Measurements from ENCODE around the gene CDC42EP5. TPM values are rescaled to one million over a fixed set of nuclear protein-coding genes. Genes with fewer than 3 reads are reported as not detected.
"Not testable (repeated sequence)": the region's sequence is repeated elsewhere in the genome, so short reads cannot be mapped to it uniquely, and the experiment has no call there.

Gene CDC42EP5
- total RNA-seq, 2 experiments from 2014 or later, result not detected

DNA sequence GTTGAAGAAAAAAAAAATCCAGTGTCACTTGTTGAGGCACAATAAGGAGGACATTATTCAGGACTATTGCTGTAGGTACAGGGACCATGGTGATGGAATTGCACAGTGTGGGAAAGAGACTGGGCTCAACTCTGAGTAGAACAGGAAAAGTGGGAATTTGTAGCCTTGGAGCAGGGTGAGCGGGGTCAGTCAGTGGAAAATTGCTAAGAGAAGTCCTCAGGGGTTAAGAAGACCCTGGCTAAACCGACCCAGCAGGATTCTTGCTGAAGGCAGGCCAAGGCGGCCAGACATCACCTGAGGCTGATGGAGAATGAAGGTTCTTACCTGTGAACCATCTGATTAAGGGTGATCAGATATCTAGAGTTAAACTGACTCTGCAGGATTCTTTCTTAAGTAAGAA, 42.1 kb upstream of the CDC42EP5 start:
- CTCF ChIA-PET (ENCODE audit: unreplicated experiment), result no interaction called here
- intact Hi-C loops (cut with micrococcal nuclease; ENCODE audit: unreplicated experiment), result no loop called here
- POLR2A ChIA-PET, result no interaction called here
- Histone ChIP-seq H3K9me2 (ENCODE audit: insufficient read depth, low read length) (no peaks in the 10 kb centered on the region), H3K4me2 (ENCODE audit: low read length) (no peak overlapping the region), H3K79me2 (ENCODE audit: insufficient read depth, low read depth, low read length) (no peaks in the 10 kb centered on the region), H4K20me1 (ENCODE audit: insufficient read depth, low read length) (no peaks in the 10 kb centered on the region), H3K4me3 (ENCODE audit: low read depth, low read length, poor library complexity, severe bottlenecking) (no peak overlapping the region), H3K9me3 (ENCODE audit: low read length) (no peaks in the 10 kb centered on the region), H3K4me1 (ENCODE audit: insufficient read depth, low read length, poor library complexity, severe bottlenecking) (no peaks in the 10 kb centered on the region), H3K27ac (ENCODE audit: low read depth, low read length, poor library complexity, severe bottlenecking) (no peak overlapping the region), H3K36me3 (ENCODE audit: insufficient read depth, low read length) (no peaks in the 10 kb centered on the region), H2AFZ (ENCODE audit: low read length) (no peak overlapping the region)
- no TSS peak for BruUV-seq (replicated peaks)
- TF ChIP-seq EZH2phosphoT487 (IDR thresholded peaks at IDR 0.05; ENCODE audit: borderline replicate concordance, low read depth, low read length), result no peak
- TF ChIP-seq, protein P1, sequence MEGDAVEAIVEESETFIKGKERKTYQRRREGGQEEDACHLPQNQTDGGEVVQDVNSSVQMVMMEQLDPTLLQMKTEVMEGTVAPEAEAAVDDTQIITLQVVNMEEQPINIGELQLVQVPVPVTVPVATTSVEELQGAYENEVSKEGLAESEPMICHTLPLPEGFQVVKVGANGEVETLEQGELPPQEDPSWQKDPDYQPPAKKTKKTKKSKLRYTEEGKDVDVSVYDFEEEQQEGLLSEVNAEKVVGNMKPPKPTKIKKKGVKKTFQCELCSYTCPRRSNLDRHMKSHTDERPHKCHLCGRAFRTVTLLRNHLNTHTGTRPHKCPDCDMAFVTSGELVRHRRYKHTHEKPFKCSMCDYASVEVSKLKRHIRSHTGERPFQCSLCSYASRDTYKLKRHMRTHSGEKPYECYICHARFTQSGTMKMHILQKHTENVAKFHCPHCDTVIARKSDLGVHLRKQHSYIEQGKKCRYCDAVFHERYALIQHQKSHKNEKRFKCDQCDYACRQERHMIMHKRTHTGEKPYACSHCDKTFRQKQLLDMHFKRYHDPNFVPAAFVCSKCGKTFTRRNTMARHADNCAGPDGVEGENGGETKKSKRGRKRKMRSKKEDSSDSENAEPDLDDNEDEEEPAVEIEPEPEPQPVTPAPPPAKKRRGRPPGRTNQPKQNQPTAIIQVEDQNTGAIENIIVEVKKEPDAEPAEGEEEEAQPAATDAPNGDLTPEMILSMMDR (conservative IDR thresholded peaks at IDR 0.05; ENCODE audit: low read length), result no peak
- no peak for DNase-seq (ENCODE audit: low spot score)

DNA sequence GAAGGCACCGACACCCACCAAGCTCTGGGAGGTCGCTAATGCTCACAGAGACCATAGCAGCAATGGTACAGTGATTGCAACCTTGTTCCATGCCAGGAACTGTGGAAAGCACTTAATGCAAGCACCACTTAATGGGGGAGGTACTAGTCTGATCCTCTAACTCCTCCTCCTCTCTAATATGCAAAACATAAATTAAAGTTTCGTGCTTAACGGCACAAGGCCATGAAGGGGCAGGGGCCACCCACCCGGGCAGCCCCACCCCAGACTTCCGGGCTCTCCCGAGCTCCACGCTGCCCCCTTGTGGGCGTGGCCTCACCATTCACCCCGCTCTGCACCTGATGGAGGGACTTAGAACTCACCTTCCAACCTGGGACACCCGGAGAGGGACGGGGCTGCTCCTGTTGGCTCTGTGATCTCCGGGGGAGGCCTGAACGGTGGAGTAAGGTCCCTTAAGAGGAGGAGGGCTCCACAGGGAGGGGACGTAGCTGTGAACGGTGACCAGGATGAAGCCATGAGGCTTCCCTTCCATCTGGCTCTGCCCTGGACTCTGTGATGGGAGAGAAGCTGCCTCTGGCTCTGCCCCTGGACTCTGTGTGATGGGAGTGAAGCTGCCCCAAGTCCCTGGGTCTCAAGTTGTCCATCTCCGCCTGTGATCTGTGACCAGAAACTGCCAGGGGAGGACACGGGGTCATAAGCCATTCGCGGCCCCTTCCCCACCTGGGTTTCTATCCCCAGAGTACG, 36.3 kb upstream of the CDC42EP5 start:
- H3K4me2 ChIP-seq (ENCODE audit: low read length); intact Hi-C loops (cut with micrococcal nuclease; ENCODE audit: unreplicated experiment): not testable (repeated sequence)

DNA sequence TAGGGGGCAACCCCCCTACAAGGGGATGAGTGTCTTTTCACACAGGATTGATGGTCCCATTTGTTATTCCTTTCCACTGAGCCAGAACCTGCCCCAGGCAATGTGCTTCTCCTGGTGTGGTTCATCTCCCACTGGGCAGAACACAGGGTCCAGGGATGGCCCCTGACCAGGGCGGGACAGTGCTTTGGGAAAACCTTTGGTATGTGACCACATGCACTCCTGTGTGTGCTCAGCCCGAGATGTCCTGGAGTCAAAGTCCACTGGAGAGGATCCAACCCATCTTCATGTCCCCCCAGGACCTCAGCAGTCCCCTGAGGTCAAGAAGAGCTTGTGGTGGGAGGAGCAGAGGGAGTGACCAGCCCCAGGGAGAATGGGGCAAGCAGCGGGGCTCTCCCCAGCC, 35.4 kb upstream of the CDC42EP5 start:
- POLR2A ChIA-PET; CTCF ChIA-PET (ENCODE audit: unreplicated experiment); H3K4me3 ChIP-seq (ENCODE audit: low read depth, low read length, poor library complexity, severe bottlenecking); H3K4me1 ChIP-seq (ENCODE audit: insufficient read depth, low read length, poor library complexity, severe bottlenecking); H3K36me3 ChIP-seq (ENCODE audit: insufficient read depth, low read length); intact Hi-C loops (cut with micrococcal nuclease; ENCODE audit: unreplicated experiment); DNase-seq (ENCODE audit: low spot score); BruUV-seq (replicated peaks); H3K9me3 ChIP-seq (ENCODE audit: low read length); H3K79me2 ChIP-seq (ENCODE audit: insufficient read depth, low read depth, low read length); H3K27ac ChIP-seq (ENCODE audit: low read depth, low read length, poor library complexity, severe bottlenecking); H2AFZ ChIP-seq (ENCODE audit: low read length); H3K9me2 ChIP-seq (ENCODE audit: insufficient read depth, low read length); H3K4me2 ChIP-seq (ENCODE audit: low read length); H4K20me1 ChIP-seq (ENCODE audit: insufficient read depth, low read length): not testable (repeated sequence)

More for the DNA sequence above, 36.3 kb upstream of the CDC42EP5 start:
- H3K9me2 ChIP-seq (ENCODE audit: insufficient read depth, low read length); H2AFZ ChIP-seq (ENCODE audit: low read length); H3K4me1 ChIP-seq (ENCODE audit: insufficient read depth, low read length, poor library complexity, severe bottlenecking); CTCF ChIA-PET (ENCODE audit: unreplicated experiment); H3K9me3 ChIP-seq (ENCODE audit: low read length); POLR2A ChIA-PET; H3K4me3 ChIP-seq (ENCODE audit: low read depth, low read length, poor library complexity, severe bottlenecking); H3K36me3 ChIP-seq (ENCODE audit: insufficient read depth, low read length); H3K79me2 ChIP-seq (ENCODE audit: insufficient read depth, low read depth, low read length); DNase-seq (ENCODE audit: low spot score); H3K27ac ChIP-seq (ENCODE audit: low read depth, low read length, poor library complexity, severe bottlenecking); H4K20me1 ChIP-seq (ENCODE audit: insufficient read depth, low read length); BruUV-seq (replicated peaks): not testable (repeated sequence)

DNA sequence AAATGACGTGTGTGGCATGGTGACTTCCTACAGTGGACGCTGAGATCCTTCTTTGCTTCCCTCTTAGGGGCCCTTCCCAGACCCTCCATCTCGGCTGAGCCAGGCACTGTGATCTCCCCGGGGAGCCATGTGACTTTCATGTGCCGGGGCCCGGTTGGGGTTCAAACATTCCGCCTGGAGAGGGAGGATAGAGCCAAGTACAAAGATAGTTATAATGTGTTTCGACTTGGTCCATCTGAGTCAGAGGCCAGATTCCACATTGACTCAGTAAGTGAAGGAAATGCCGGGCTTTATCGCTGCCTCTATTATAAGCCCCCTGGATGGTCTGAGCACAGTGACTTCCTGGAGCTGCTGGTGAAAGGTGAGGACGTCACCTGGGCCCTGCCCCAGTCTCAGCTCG, 34.7 kb upstream of the CDC42EP5 start:
- H3K9me3 ChIP-seq (ENCODE audit: low read length), result no peaks in the 10 kb centered on the region
- ChIA-PET POLR2A (no interaction called here), CTCF (ENCODE audit: unreplicated experiment) (no interaction called here)
- H3K4me3 ChIP-seq (ENCODE audit: low read depth, low read length, poor library complexity, severe bottlenecking), result no peak overlapping the region
- H4K20me1 ChIP-seq (ENCODE audit: insufficient read depth, low read length), result no peaks in the 10 kb centered on the region
- no peak overlapping the region for H2AFZ ChIP-seq (ENCODE audit: low read length)
- intact Hi-C loops (cut with micrococcal nuclease; ENCODE audit: unreplicated experiment), result no loop called here
- H3K9me2 ChIP-seq (ENCODE audit: insufficient read depth, low read length), result no peaks in the 10 kb centered on the region
- H3K79me2 ChIP-seq (ENCODE audit: insufficient read depth, low read depth, low read length), result no peaks in the 10 kb centered on the region
- H3K27ac ChIP-seq (ENCODE audit: low read depth, low read length, poor library complexity, severe bottlenecking), result no peak overlapping the region
- no peak for DNase-seq (ENCODE audit: low spot score)
- no peaks in the 10 kb centered on the region for H3K4me1 ChIP-seq (ENCODE audit: insufficient read depth, low read length, poor library complexity, severe bottlenecking)
- no peak for TF ChIP-seq EZH2phosphoT487 (IDR thresholded peaks at IDR 0.05; ENCODE audit: borderline replicate concordance, low read depth, low read length)
- TF ChIP-seq, protein P1 (conservative IDR thresholded peaks at IDR 0.05; ENCODE audit: low read length), result no peak
- H3K4me2 ChIP-seq (ENCODE audit: low read length), result no peak overlapping the region
- H3K36me3 ChIP-seq (ENCODE audit: insufficient read depth, low read length), result no peaks in the 10 kb centered on the region
- no TSS peak for BruUV-seq (replicated peaks)

DNA sequence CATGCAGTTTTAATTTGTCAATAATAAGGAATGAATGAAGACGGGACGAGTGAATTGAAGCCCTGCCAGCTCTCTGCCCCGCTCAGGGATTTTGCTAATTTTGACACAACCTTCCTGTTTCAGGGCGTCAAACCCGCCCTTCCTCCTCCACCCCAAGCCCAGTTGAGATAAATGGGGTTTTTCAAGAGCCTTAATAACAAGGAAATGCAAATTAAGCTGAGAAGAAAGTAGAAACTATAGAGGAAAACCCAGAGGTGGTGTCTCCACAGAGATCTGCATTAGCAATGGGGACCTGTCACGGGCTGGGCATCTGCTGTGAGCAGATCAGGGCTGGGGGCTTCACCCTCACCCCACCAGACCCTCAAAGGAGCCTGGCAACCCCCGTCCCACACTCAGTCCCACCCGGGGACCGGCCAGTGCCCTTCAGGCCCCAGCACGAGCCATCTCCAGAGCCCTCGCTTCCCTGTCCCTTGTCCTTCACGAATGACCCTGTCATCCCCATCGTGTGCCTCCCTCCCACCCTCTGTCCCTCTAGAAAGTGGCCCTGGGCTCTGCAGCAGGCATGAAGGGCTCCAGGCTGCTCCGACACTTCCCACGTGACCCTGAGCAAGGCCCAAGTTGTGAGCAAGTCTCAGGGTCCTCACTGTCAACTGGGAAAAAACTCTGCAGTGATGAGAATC, 34.1 kb upstream of the CDC42EP5 start:
- DNase-seq (ENCODE audit: low spot score); BruUV-seq (replicated peaks); H3K27ac ChIP-seq (ENCODE audit: low read depth, low read length, poor library complexity, severe bottlenecking); H3K36me3 ChIP-seq (ENCODE audit: insufficient read depth, low read length); H3K9me2 ChIP-seq (ENCODE audit: insufficient read depth, low read length); H2AFZ ChIP-seq (ENCODE audit: low read length); H3K79me2 ChIP-seq (ENCODE audit: insufficient read depth, low read depth, low read length); H3K4me1 ChIP-seq (ENCODE audit: insufficient read depth, low read length, poor library complexity, severe bottlenecking); H3K9me3 ChIP-seq (ENCODE audit: low read length); H3K4me3 ChIP-seq (ENCODE audit: low read depth, low read length, poor library complexity, severe bottlenecking); H4K20me1 ChIP-seq (ENCODE audit: insufficient read depth, low read length); intact Hi-C loops (cut with micrococcal nuclease; ENCODE audit: unreplicated experiment); CTCF ChIA-PET (ENCODE audit: unreplicated experiment); POLR2A ChIA-PET: not testable (repeated sequence)
- H3K4me2 ChIP-seq (ENCODE audit: low read length), result peak overlapping the region; percentile 37; the same call in 1 of the 2 replicates

All from OCI-LY7 (cell line).